ENCODE results near the gene ANKRD44.

GRCh38 chr2:197250084-197250397, 60.5 kb downstream of the ANKRD44 start:
- TF ChIP-seq POLR2AphosphoS5 (IDR thresholded peaks at IDR 0.05; ENCODE audit: low read depth, low read length) (no peak), TAF1 (IDR thresholded peaks at IDR 0.05; ENCODE audit: borderline replicate concordance, insufficient read depth, low read length) (no peak), REST (IDR thresholded peaks at IDR 0.05; ENCODE audit: insufficient read depth in 1 of 2, low read depth in 2 of 2, low read length in 2 of 2) (no peak), SIN3A (IDR thresholded peaks at IDR 0.05; ENCODE audit: borderline replicate concordance, insufficient read depth, low read length) (no peak), FOXP2 (optimal IDR thresholded peaks at IDR 0.05; ENCODE audit: borderline replicate concordance, extremely low read depth, extremely low read length, insufficient read depth) (no peak)

Data from PFSK-1 (cell line).